GM21576 (cell line): ENCODE measurements around the gene TAF15.

Experiments used
- ATAC-seq: cut with Tn5 transposase; IDR thresholded peaks from one replicate; pipeline ENCODE4 v1.9.1; 2021; ENCODE audit warnings: mild to moderate bottlenecking, moderate library complexity; ENCODE audit not compliant: unreplicated experiment

The TAF15 gene

GRCh38 chr17:35786941-35787432 lies 22.3 kb upstream of the TAF15 start:
- ATAC-seq, result no peak

GRCh38 chr17:35788477-35789368 lies 20.6 kb upstream of the TAF15 start:
- no peak for ATAC-seq

DNA sequence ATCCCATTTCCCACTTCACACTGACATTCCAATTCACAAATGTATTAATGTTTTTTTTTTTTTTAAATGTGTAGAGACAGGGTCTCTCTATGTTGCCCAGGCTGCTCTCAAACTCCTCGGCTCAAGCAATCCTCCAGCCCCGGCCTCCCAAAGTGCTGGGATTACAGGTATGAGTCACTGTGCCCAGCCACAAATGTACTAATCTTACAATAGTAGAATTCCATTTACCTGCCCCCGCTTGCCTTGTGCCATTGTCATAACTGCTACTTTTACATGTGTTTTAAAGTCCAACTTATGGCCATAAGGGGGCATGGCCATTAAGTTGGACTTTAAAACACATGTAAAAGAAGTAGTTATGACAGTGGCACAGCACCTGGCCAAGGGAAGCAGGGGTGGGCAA lies 18.4 kb upstream of the TAF15 start:
- no peak for ATAC-seq

- no peak for ATAC-seq
Measured at GRCh38 chr17:35791681-35792350, 17.5 kb upstream of the TAF15 start.

- no peak for ATAC-seq
Measured at GRCh38 chr17:35793257-35793656, 16.0 kb upstream of the TAF15 start.

DNA sequence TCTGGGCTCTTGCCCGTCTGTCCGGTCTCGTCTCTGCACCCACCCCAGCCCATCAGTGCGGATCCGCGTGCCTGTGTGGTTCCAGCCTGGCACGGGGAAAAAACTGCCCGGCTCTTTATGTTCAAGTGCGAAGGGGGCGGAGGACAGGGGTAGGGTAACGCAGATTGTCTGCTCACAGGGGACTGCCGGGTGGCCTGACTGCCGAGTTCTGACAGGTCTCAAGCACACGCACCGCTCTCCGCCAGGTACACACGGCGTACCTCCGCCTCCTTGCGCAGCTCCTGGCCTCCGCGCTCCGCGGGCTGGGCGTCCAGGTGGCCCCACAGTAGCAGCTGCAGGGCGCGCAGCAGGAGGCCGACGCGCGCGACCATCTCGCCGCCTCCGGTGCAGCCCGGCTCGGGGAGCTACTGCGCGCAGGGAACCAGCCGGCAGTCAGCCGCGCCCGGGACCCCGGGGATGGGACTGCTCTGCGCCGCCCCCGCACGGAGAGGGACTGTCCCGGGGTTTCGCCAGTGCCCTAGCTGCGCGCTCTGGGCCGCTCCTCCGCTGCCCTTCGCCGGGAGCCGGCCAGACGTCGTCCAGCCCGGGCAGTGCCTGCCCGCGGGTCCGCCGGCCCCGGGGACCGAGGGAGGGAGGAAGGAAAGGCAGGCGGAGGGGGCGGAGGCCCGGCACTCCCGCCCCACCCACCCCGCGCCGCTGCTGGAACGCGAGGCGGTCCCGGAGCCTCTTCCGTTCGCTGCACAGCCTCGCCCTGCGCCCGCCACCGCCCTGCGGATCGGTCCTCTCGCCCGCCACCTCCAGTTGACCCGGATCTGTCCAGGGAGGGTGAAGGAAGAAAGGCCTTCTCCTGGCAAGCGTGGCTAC lies 14.0 kb upstream of the TAF15 start, which contains the start of gene MMP28:
TSS of gene MMP28 (minus strand) at position 635 of the 864 bp plus-strand sequence. CDS start at position 371, 264 bp downstream.
- no peak for ATAC-seq

GRCh38 chr17:35795871-35796265 lies 13.4 kb upstream of the TAF15 start:
- no peak for ATAC-seq

- ATAC-seq, result no peak
Measured at GRCh38 chr17:35796942-35797341, 12.3 kb upstream of the TAF15 start.

- ATAC-seq, result no peak
Measured at GRCh38 chr17:35797370-35797769, 11.9 kb upstream of the TAF15 start.

DNA sequence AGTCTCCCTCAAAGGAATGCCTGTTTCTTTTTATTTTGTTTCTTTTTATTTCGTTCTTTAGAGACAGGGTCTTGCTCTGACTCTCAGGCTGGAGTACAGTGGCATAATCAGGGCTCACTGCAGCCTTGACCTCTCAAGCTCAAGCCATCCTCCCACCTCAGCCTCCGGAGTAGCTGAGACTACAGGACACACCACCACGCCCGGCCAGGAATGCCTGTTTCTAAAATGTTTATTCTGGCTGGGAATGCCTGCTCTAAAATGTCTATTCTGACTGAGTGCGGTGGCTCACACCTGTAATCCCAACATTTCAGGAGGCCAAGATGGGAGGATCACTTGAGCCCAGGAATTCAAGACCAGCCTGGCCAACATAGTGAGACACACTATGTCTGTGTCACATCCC lies 11.4 kb upstream of the TAF15 start:
- no peak for ATAC-seq

GRCh38 chr17:35799942-35800341 lies 9.3 kb upstream of the TAF15 start:
- ATAC-seq, result no peak

GRCh38 chr17:35801583-35802224 lies 7.6 kb upstream of the TAF15 start:
- ATAC-seq, result no peak

DNA sequence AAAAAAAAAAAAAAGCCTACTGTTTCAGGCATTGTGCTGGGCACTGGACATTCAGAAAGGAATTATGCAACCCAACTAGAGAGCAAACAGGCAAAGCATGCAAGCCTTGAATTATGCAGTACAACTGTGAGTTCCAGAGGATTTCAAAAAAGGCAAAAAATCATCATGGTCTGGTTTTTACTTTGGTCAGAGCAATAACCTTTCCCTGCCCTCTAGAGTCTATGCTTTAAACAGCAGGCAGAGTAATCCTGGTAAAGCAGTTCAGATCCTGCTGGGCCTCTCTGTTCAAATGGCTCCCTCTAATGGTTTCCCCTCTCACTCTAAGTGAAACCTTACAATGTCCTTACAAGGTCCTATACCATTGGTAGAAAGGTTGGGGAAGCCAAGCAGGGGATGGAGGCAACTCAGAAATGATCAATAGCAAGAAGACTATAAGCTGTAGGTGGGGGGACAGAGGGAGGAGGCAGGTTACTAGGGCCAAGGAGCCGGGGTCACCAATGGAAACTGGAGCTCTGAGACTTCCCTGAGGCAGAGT lies 4.6 kb upstream of the TAF15 start:
- no peak for ATAC-seq

- ATAC-seq, result no peak
Measured at GRCh38 chr17:35807371-35808144, 1.7 kb upstream of the TAF15 start.

DNA sequence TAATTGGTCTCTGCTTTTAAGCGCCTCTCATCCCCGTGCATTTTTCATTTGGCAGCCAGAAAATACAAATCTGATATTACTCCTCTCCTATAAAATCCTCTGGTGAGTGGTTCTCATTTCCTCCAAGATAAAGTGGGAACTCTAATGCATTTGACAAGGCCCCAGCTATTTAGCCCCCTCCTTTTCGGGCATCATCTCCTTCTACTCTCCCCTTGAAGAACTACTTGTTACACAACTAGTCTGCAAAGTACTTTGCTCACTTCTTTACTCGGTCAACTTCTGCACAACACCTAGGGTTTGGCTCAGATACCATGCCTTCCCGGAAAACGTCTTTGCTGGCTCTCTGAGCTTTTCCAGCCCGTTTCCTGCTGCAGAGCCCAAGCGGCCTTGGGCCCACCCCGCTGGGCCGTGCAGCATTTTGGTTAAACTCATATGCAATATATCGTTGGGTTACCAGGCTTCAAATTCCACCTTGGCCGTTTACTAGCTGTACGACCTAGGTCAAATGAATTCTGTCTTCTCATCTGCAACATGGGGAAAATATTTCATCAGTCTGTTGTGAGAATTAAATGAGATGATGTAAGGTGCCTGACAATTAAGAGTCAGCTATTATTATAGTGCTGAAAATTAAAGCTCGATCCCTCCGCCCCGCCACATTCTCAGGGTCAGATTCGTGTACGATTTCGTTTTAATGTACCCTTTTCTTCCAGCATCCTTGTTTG lies 883 bp upstream of the TAF15 start:
- no peak for ATAC-seq

- ATAC-seq, result no peak
Measured at GRCh38 chr17:35809855-35810461, 674 bp downstream of the TAF15 start.

DNA sequence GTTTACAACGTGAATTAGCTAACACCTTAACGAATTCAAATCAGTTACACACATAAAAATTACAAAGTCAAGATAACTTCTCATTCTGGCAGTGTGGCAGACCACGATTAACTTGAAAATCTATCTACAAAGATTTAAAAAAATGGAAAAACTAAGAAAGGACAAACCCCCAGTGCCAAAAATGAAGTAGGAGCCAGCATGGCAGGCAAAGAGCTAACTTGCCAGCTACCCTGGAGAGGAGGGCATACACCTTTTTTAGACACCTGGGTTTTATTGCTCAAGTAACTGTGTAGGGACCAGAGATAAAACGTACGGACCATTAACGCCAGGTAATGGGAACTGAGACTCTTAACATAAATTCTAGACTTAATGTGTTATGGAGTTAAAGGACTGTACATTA lies 2.5 kb downstream of the TAF15 start:
- no peak for ATAC-seq

DNA sequence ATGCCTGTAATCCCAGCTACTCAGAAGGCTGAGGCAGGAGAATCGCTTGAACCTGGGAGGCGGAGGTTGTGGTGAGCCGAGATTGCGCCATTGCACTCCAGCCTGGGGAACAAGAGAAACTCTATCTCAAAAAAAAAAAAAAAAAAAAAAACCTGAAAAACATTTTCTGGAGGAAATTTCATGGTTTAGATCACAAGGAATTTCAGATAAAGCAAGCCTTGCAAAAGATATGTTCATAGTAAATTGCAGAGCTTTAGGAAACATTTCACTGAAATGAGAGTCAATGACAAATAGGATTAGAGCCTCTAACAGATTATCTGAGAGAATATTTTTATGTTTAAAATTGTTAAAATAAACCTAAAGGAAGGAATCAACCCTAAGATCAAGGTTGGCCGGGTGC lies 3.2 kb downstream of the TAF15 start:
- ATAC-seq, result no peak
